K562 (cell line): Measurements from ENCODE around the gene MAP7D1. TPM values are rescaled to one million over a fixed set of nuclear protein-coding genes. Genes with fewer than 3 reads are reported as not detected.

Experiments used
- ATF2 ChIP-seq: sonication (generic); formaldehyde crosslinking; IDR thresholded peaks from 2 replicates; pipeline ENCODE4 v1.8.1; 2022; ENCODE audit warnings: missing genetic modification reagents
- EGR1 ChIP-seq: fragments of 450-650 bp; conservative IDR thresholded peaks from 2 replicates; pipeline ENCODE4 v1.6.1; 2017; ENCODE audit warnings: mild to moderate bottlenecking
- KDM1A ChIP-seq, 2 experiments: fragments of 450-650 bp; IDR thresholded peaks; 2 replicates each; pipeline ENCODE4 v1.6.1; 2016; ENCODE audit warnings: mild to moderate bottlenecking in 2 of 2
- MBD2 ChIP-seq: sonication (generic); IDR thresholded peaks from 2 replicates; pipeline ENCODE4 v1.6.1; 2016; ENCODE audit warnings: low read depth, borderline replicate concordance
- NUFIP1 ChIP-seq: fragments of 450-650 bp; IDR thresholded peaks from 2 replicates; pipeline ENCODE4 v1.6.1; 2018; ENCODE audit not compliant: partially characterized antibody
- PKNOX1 ChIP-seq: fragments of 450-650 bp; IDR thresholded peaks from 2 replicates; pipeline ENCODE4 v1.6.1; 2016
- VEZF1 ChIP-seq: fragments of 200-800 bp; sonication (Bioruptor generic); IDR thresholded peaks from 2 replicates; pipeline ENCODE4 v1.6.1; 2017; ENCODE audit warnings: missing genetic modification characterization, missing compliant biosample characterization
- ZBED1 ChIP-seq: IDR thresholded peaks from 2 replicates; pipeline ENCODE4 v1.6.1; 2014
- polyA plus RNA-seq, 8 experiments: library from polyadenylated mRNA; depleted of rRNA in 4 of 8; stranded (reverse) in 5 of 8; unstranded in 3 of 8; fragments of >200 nt; fragmentation: Nextera tagmentation in 2 of 8; fragmentation: Illumina TruSeq in 1 of 8; extraction: Ambion mirVana in 2 of 8; extraction: Trizol in 1 of 8; gene quantifications; 2 replicates each; pipeline versions ENCODE4 v1.2.1 to v1.2.3, GENCODE V29; 2011 to 2014; ENCODE audit warnings: inconsistent platforms in 1 of 8, missing spikeins in 1 of 8
- total RNA-seq, 7 experiments: library from RNA; depleted of rRNA in 6 of 7; stranded (reverse); fragments of >200 nt in 6 of 7; fragmentation: Illumina TruSeq in 2 of 7; extraction: Trizol in 2 of 7; gene quantifications; 2 replicates each; pipeline versions ENCODE4 v1.2.1 to v1.2.3, GENCODE V29; 2011 to 2021; ENCODE audit warnings: low replicate concordance in 1 of 7

The MAP7D1 gene
- total and polyA plus RNA-seq, 9 of the 15 experiments (the other 6 are each of a cell fraction or from before 2014, with no cell fraction given): 3.6 to 108 (median 34.5) TPM

GRCh38 chr1:36157115-36157903 lies 1.3 kb downstream of the MAP7D1 start (continued):
- TF ChIP-seq KDM1A (IDR thresholded peaks at IDR 0.05): peak in 1 of 2 experiments; percentile 70; a peak in 2 of 4 replicates
- TF ChIP-seq VEZF1: peak; percentile 57
- TF ChIP-seq MBD2: 0 out of 2 replicates have a peak, but pooled peaks have one; percentile 2
- no peak for TF ChIP-seq NUFIP1
- peak; percentile 16; the same call in 1 of the 2 replicates for TF ChIP-seq EGR1
- no peak for TF ChIP-seq PKNOX1
- peak; percentile 13; the same call in 1 of the 2 replicates for TF ChIP-seq ZBED1
- TF ChIP-seq ATF2: no peak
